Activated naive CD8-positive, alpha-beta T cell treated with anti-CD3 and anti-CD28 coated beads for 36 hours (primary cell): ENCODE measurements around the gene CD300E. TPM values are rescaled to one million over a fixed set of nuclear protein-coding genes. Genes with fewer than 3 reads are reported as not detected.
A peak's percentile ranks its signal among the peaks of the same experiment; 100 is the strongest.

Experiments used
- DNase-seq: peaks from one replicate; pipeline ENCODE4 v3.0.0; 2021
- H3K27ac Mint-ChIP-seq: one replicate; pipeline ENCODE4 v1.8.0; 2022; ENCODE audit warnings: mild to moderate bottlenecking, moderate library complexity, mixed read lengths
- H3K27me3 Mint-ChIP-seq: one replicate; pipeline ENCODE4 v1.8.0; 2022; ENCODE audit warnings: mild to moderate bottlenecking, mixed read lengths
- H3K36me3 Mint-ChIP-seq: one replicate; pipeline ENCODE4 v1.8.0; 2021; ENCODE audit warnings: mild to moderate bottlenecking, mixed read lengths
- H3K4me1 Mint-ChIP-seq: one replicate; pipeline ENCODE4 v1.8.0; 2021; ENCODE audit warnings: mixed read lengths
- H3K4me3 Mint-ChIP-seq: one replicate; pipeline ENCODE4 v1.8.0; 2022; ENCODE audit warnings: mild to moderate bottlenecking, moderate library complexity, mixed read lengths
- H3K9me3 Mint-ChIP-seq: one replicate; pipeline ENCODE4 v1.8.0; 2022; ENCODE audit warnings: mixed read lengths
- total RNA-seq, 2 experiments: library from RNA; stranded (reverse); gene quantifications; one replicate each; pipeline ENCODE4 v1.2.3, GENCODE V29; 2021

CD300E gene
- not detected for total RNA-seq

DNA sequence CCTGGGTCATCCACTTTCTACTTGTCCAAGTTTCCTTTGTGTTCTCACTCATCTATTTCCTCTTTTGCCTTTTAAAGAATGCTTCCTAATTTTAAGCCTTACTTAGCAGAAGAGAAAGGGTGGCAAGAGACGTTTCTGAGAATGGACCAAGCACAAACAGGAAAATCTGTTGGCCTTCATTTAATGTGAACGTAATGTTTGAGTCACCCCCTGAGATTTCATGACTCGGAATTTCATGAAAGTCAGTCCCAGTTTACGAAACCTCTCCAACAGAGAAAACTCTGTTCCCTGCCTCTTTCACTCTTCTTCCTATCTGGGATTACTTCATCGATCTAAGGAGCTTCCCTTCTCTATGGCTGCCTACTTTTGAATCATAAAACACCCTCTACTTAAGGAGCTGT lies at the start of gene CD300E:
Gene CD300E (minus strand): TSS at position 46 of the 401 bp plus-strand sequence. CDS start 117 bp downstream, outside the sequence.
- Mint-ChIP-seq H3K4me3 (no peak within 1 kb of the TSS), H3K36me3 (no peaks in the 10 kb centered on the region), H3K9me3 (peaks cover 3% of the 10 kb centered on the region), H3K27me3 (peaks cover 57% of the 10 kb centered on the region), H3K4me1 (no peaks in the 10 kb centered on the region), H3K27ac (no peak within 1 kb of the TSS)
- no peak for DNase-seq

DNA sequence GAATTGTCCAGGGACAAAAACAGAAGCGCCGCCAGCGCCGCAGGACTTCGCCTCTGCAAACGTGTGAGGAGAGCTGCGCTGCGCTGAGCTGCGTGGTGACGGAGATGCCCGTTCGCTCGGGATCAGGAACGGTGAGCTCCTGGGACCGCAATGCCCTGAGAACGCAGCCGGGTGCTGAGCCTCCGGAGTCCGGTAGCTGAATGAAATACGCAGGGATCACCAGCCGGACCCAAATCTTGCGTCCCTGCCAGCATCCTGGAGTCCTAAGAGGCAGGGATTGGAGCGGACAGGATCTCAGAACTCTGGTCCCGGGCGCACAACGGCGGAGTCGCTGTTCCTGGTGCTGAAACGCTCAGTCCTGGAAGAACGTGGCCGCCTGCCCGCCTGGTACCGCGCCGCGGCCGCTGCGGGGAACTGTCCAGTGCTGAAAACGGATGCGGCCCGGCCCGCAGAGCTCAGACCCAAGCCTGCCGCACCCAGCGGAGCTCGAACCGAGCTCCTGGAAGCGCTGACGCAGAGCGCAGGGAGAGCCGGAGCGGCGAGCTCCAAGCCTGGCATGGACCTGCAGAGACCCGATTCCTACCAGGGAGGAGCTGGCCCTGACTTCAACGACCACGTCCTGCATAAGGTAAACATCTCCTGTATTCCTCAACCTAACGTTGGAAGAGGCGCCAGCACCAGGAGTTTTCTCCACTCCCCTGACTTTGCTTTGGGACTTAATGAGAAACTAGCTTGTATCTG lies 47.7 kb upstream of the CD300E start:
- no peak overlapping the region for H3K4me3 Mint-ChIP-seq
- no peaks in the 10 kb centered on the region for H3K4me1 Mint-ChIP-seq
- peak; percentile 77 for DNase-seq
- H3K36me3 Mint-ChIP-seq, result no peaks in the 10 kb centered on the region
- peaks cover 81% of the 10 kb centered on the region for H3K27me3 Mint-ChIP-seq
- H3K9me3 Mint-ChIP-seq, result peaks cover 4% of the 10 kb centered on the region
- H3K27ac Mint-ChIP-seq, result no peak overlapping the region

- Mint-ChIP-seq H3K9me3 (peaks cover 4% of the 10 kb centered on the region), H3K4me1 (no peaks in the 10 kb centered on the region), H3K27ac (no peak overlapping the region), H3K4me3 (no peak overlapping the region), H3K27me3 (peaks cover 75% of the 10 kb centered on the region), H3K36me3 (no peaks in the 10 kb centered on the region)
- no peak for DNase-seq
These were observed 46.8 kb upstream of the CD300E start for GRCh38 chr17:74670329-74670728.

GRCh38 chr17:74663561-74663960 lies 40.0 kb upstream of the CD300E start:
- Mint-ChIP-seq H3K27ac (no peak overlapping the region), H3K9me3 (no peaks in the 10 kb centered on the region), H3K4me1 (no peaks in the 10 kb centered on the region), H3K27me3 (peaks cover 53% of the 10 kb centered on the region), H3K4me3 (no peak overlapping the region), H3K36me3 (no peaks in the 10 kb centered on the region)
- no peak for DNase-seq

- H3K9me3 Mint-ChIP-seq, result no peaks in the 10 kb centered on the region
- H3K4me1 Mint-ChIP-seq, result peaks cover 3% of the 10 kb centered on the region
- no peaks in the 10 kb centered on the region for H3K36me3 Mint-ChIP-seq
- H3K4me3 Mint-ChIP-seq, result no peak overlapping the region
- H3K27me3 Mint-ChIP-seq, result peaks cover 36% of the 10 kb centered on the region
- H3K27ac Mint-ChIP-seq, result no peak overlapping the region
- DNase-seq, result no peak
These were observed 36.4 kb upstream of the CD300E start for GRCh38 chr17:74659889-74660288.

DNA sequence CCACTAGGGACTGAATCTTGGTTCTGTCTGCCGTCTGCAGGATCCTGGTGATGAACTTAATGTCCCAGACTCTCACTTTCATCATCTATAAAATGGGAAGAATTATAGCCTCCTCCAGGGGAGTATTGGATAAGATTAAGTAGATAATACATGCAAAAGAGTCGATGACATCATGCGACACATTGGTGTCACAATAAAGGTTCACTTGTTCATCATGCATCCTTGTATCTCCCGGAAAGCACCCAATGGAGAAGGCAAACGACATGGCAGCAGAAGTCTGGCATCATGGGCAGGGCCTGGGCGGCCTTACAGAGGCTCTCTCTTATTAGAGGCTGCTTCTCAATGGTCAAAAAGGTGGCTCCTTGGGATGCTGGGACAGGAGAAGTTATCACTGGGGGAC lies 35.1 kb upstream of the CD300E start:
- no peaks in the 10 kb centered on the region for H3K36me3 Mint-ChIP-seq
- peaks cover 26% of the 10 kb centered on the region for H3K27me3 Mint-ChIP-seq
- no peak overlapping the region for H3K4me3 Mint-ChIP-seq
- H3K27ac Mint-ChIP-seq, result no peak overlapping the region
- DNase-seq, result no peak
- no peaks in the 10 kb centered on the region for H3K9me3 Mint-ChIP-seq
- peaks cover 3% of the 10 kb centered on the region for H3K4me1 Mint-ChIP-seq

DNA sequence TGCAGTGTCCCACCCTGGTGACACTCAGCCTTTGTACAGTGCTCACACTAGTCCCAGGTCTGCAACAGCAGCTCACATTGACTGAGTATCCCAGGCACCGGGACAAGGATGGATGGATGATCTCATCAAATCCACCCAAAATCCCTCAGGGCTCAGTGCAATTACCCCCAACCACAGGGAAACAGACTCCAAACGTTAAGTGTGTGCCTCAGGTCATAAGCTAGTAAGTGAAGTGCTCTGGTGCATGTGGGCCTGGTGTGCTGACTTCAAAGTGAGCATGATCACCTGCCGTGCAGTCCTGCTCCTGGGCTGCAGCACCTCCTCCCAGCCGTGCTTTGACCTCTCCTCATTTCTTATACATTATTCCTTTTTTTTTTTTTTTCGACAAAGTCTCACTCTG lies 31.2 kb upstream of the CD300E start:
- no peak overlapping the region for H3K27ac Mint-ChIP-seq
- H3K36me3 Mint-ChIP-seq, result no peaks in the 10 kb centered on the region
- DNase-seq, result no peak
- no peaks in the 10 kb centered on the region for H3K9me3 Mint-ChIP-seq
- no peak overlapping the region for H3K4me3 Mint-ChIP-seq
- H3K4me1 Mint-ChIP-seq, result peaks cover 3% of the 10 kb centered on the region
- peaks cover 19% of the 10 kb centered on the region for H3K27me3 Mint-ChIP-seq

GRCh38 chr17:74652020-74652419 lies 28.5 kb upstream of the CD300E start:
- Mint-ChIP-seq H3K27ac (no peak overlapping the region), H3K27me3 (peaks cover 12% of the 10 kb centered on the region), H3K4me1 (no peaks in the 10 kb centered on the region), H3K4me3 (no peak overlapping the region), H3K36me3 (no peaks in the 10 kb centered on the region), H3K9me3 (no peaks in the 10 kb centered on the region)
- DNase-seq, result no peak

DNA sequence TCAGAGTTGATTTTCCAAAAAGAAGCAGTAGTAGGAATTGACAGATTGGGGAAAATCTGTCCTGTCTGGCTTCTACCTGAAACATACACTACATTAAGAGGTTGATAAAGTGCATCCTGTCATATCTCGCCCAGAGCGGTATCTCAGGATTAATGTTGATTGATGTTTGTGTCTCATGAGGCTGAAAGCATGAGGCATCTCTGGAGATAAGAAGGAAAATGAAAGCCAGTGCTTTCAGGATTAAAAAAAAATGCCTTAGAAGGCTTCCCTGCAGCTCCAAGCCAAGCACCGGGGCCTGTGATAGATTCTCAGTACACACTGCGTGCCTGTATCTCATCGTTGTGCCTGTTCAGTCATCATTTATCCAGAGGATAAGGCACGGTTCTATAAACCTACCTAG lies 26.4 kb upstream of the CD300E start:
- no peak overlapping the region for H3K4me3 Mint-ChIP-seq
- no peaks in the 10 kb centered on the region for H3K4me1 Mint-ChIP-seq
- H3K27me3 Mint-ChIP-seq, result peaks cover 17% of the 10 kb centered on the region
- no peak for DNase-seq
- H3K36me3 Mint-ChIP-seq, result no peaks in the 10 kb centered on the region
- H3K27ac Mint-ChIP-seq, result no peak overlapping the region
- H3K9me3 Mint-ChIP-seq, result no peaks in the 10 kb centered on the region

GRCh38 chr17:74647871-74648672 lies 24.5 kb upstream of the CD300E start:
- no peaks in the 10 kb centered on the region for H3K36me3 Mint-ChIP-seq
- no peaks in the 10 kb centered on the region for H3K9me3 Mint-ChIP-seq
- no peak for DNase-seq
- H3K27me3 Mint-ChIP-seq, result peaks cover 31% of the 10 kb centered on the region
- no peaks in the 10 kb centered on the region for H3K4me1 Mint-ChIP-seq
- H3K4me3 Mint-ChIP-seq, result no peak overlapping the region
- H3K27ac Mint-ChIP-seq, result no peak overlapping the region

GRCh38 chr17:74646231-74646630 lies 22.7 kb upstream of the CD300E start:
- H3K4me3 Mint-ChIP-seq, result no peak overlapping the region
- H3K36me3 Mint-ChIP-seq, result no peaks in the 10 kb centered on the region
- H3K27me3 Mint-ChIP-seq, result peaks cover 49% of the 10 kb centered on the region
- no peak overlapping the region for H3K27ac Mint-ChIP-seq
- H3K9me3 Mint-ChIP-seq, result no peaks in the 10 kb centered on the region
- no peak for DNase-seq
- peaks cover 3% of the 10 kb centered on the region for H3K4me1 Mint-ChIP-seq

DNA sequence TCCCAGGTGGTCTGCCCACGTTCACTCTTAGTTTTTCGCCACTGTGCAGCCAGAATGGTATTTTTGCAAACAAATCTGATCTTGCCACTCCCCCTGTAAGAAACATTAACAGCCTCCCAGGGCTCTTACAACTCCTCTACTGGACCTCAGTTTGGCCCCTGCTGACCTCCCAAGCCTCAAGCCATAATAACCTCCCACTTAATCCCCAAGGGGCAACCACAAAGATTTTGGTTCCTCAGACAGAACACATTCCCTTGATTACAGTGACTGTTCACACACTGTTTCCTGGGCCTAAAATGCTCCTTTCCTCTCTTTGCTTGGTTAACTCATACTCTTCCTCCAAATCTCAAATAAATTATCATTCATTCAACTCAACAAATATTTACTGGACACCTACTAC lies 21.5 kb upstream of the CD300E start:
- DNase-seq, result no peak
- Mint-ChIP-seq H3K27me3 (peaks cover 46% of the 10 kb centered on the region), H3K27ac (no peak overlapping the region), H3K9me3 (no peaks in the 10 kb centered on the region), H3K36me3 (no peaks in the 10 kb centered on the region), H3K4me1 (peaks cover 5% of the 10 kb centered on the region), H3K4me3 (no peak overlapping the region)

DNA sequence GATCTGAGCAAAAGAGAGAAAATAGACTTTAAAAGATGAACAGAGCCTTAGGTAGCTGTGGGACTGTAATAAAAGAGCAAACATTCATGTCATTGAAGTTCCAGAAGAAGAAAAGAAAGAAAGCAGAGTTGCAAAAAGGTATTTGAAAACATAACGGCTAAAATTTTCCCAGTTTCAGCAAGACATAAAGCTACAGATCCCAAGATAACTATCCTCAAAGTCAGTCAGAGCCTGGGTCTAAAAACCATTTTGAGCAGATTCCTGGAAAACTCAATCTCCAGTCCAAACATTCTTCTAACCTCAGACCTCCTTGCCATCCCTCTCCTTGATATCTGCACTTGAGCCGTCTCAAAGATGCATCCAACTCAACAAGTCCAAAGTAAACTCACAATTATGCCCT lies 20.9 kb upstream of the CD300E start:
- H3K9me3 Mint-ChIP-seq, result no peaks in the 10 kb centered on the region
- no peaks in the 10 kb centered on the region for H3K36me3 Mint-ChIP-seq
- DNase-seq, result no peak
- H3K4me1 Mint-ChIP-seq, result peaks cover 10% of the 10 kb centered on the region
- H3K4me3 Mint-ChIP-seq, result no peak overlapping the region
- peaks cover 45% of the 10 kb centered on the region for H3K27me3 Mint-ChIP-seq
- no peak overlapping the region for H3K27ac Mint-ChIP-seq

- DNase-seq, result no peak
- H3K4me3 Mint-ChIP-seq, result no peak overlapping the region
- peaks cover 50% of the 10 kb centered on the region for H3K27me3 Mint-ChIP-seq
- H3K27ac Mint-ChIP-seq, result no peak overlapping the region
- H3K36me3 Mint-ChIP-seq, result no peaks in the 10 kb centered on the region
- no peaks in the 10 kb centered on the region for H3K9me3 Mint-ChIP-seq
- H3K4me1 Mint-ChIP-seq, result peaks cover 14% of the 10 kb centered on the region
These were observed 20.3 kb upstream of the CD300E start for GRCh38 chr17:74643826-74644225.

GRCh38 chr17:74642995-74643394 lies 19.5 kb upstream of the CD300E start:
- peaks cover 58% of the 10 kb centered on the region for H3K27me3 Mint-ChIP-seq
- H3K4me1 Mint-ChIP-seq, result peaks cover 14% of the 10 kb centered on the region
- no peaks in the 10 kb centered on the region for H3K36me3 Mint-ChIP-seq
- no peak overlapping the region for H3K27ac Mint-ChIP-seq
- H3K4me3 Mint-ChIP-seq, result no peak overlapping the region
- H3K9me3 Mint-ChIP-seq, result no peaks in the 10 kb centered on the region
- DNase-seq, result no peak

- H3K27ac Mint-ChIP-seq, result no peak overlapping the region
- peaks cover 62% of the 10 kb centered on the region for H3K27me3 Mint-ChIP-seq
- H3K4me3 Mint-ChIP-seq, result no peak overlapping the region
- H3K9me3 Mint-ChIP-seq, result no peaks in the 10 kb centered on the region
- peaks cover 14% of the 10 kb centered on the region for H3K4me1 Mint-ChIP-seq
- DNase-seq, result no peak
- no peaks in the 10 kb centered on the region for H3K36me3 Mint-ChIP-seq
These were observed 19.0 kb upstream of the CD300E start for GRCh38 chr17:74642556-74642955.
